Gastrocnemius medialis (tissue), 4 donors: ENCODE results near the gene BUB1B.

Experiments used
- CTCF ChIP-seq, 5 experiments: fragments of 450-650 bp in 3 of 5; fragments of 200-600 bp in 2 of 5; sonication (generic) in 2 of 5; IDR thresholded peaks in 4 of 5; conservative IDR thresholded peaks in 1 of 5; 1 replicate in 4 of 5; 2 replicates in 1 of 5; pipeline ENCODE4 v1.5.1; 2016 to 2019; ENCODE audit warnings: antibody characterized with exemption in 5 of 5, mild to moderate bottlenecking in 3 of 5, moderate library complexity in 3 of 5
- POLR2A ChIP-seq, 2 donors: fragments of 450-650 bp; IDR thresholded peaks; one replicate each; pipeline ENCODE4 v1.6.1; 2017; ENCODE audit warnings: antibody characterized with exemption in 2 of 2, mild to moderate bottlenecking in 2 of 2, moderate library complexity in 2 of 2

GRCh38 chr15:40258544-40258943 is 97.7 kb downstream of the BUB1B start:
- TF ChIP-seq CTCF (IDR thresholded peaks at IDR 0.05 in 4 of 5, conservative IDR thresholded peaks at IDR 0.05 in 1 of 5), result no peak
- no peak for TF ChIP-seq POLR2A (IDR thresholded peaks at IDR 0.05)
